GM15510 (cell line): ENCODE data around the gene WFDC2.

Experiments
- POLR2A ChIP-seq: IDR thresholded peaks from 3 replicates; pipeline ENCODE4 v1.6.1; 2011; ENCODE audit warnings: borderline replicate concordance; ENCODE audit not compliant: insufficient read length; ENCODE audit errors: extremely low read depth

The WFDC2 gene

GRCh38 chr20:45469336-45470261 is at the start of gene WFDC2:
Gene WFDC2, plus strand, starts transcription at chr20:45469753. Its CDS starts 29 bp downstream, at chr20:45469782.
- TF ChIP-seq POLR2A, result no peak

- TF ChIP-seq POLR2A, result no peak
Measured at GRCh38 chr20:45420125-45420524, 49.4 kb upstream of the WFDC2 start.

- TF ChIP-seq POLR2A, result no peak
Measured at GRCh38 chr20:45423700-45424099, 45.9 kb upstream of the WFDC2 start.

GRCh38 chr20:45425561-45425960 is 44.0 kb upstream of the WFDC2 start:
- TF ChIP-seq POLR2A, result no peak

- TF ChIP-seq POLR2A, result no peak
Measured at GRCh38 chr20:45426320-45427016, 43.1 kb upstream of the WFDC2 start.

- TF ChIP-seq POLR2A, result no peak
Measured at GRCh38 chr20:45427236-45428149, 42.1 kb upstream of the WFDC2 start.

GRCh38 chr20:45429618-45430017 is 39.9 kb upstream of the WFDC2 start:
- no peak for TF ChIP-seq POLR2A

- TF ChIP-seq POLR2A, result no peak
Measured at GRCh38 chr20:45432294-45432693, 37.3 kb upstream of the WFDC2 start.

- no peak for TF ChIP-seq POLR2A
Measured at GRCh38 chr20:45433316-45433715, 36.2 kb upstream of the WFDC2 start.

GRCh38 chr20:45433976-45434375 is 35.6 kb upstream of the WFDC2 start:
- no peak for TF ChIP-seq POLR2A

GRCh38 chr20:45436732-45437485 is 32.6 kb upstream of the WFDC2 start:
- no peak for TF ChIP-seq POLR2A

- no peak for TF ChIP-seq POLR2A
Measured at GRCh38 chr20:45440424-45440823, 29.1 kb upstream of the WFDC2 start.

- no peak for TF ChIP-seq POLR2A
Measured at GRCh38 chr20:45440891-45441685, 28.5 kb upstream of the WFDC2 start.

GRCh38 chr20:45441746-45442145 is 27.8 kb upstream of the WFDC2 start:
- no peak for TF ChIP-seq POLR2A

- TF ChIP-seq POLR2A, result no peak
Measured at GRCh38 chr20:45444050-45444449, 25.5 kb upstream of the WFDC2 start.
